ENCODE data around the gene ALK. TPM values are rescaled to one million over a fixed set of nuclear protein-coding genes. Genes with fewer than 3 reads are reported as not detected.

ALK gene
- total RNA-seq, 2 experiments from 2014 or later: not detected

DNA sequence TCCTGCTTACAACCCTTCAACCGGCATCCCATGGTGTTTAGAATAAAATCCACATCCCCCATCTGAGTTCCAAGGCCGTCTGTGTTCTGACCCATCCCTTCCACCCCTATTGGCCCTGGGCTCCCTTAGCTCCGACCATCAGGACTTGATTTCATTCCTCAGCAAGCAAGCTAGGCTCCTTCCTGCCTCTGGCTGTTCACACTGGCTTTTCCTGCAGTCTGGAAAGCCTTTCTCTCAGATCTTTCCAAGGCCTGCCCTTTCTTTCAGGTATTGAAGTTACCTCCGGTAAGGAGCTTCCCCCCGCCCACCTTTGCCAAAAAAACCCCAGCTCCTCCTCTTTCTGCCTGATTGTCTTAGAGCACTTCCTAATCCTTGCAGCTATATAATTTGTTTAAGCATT lies 719.4 kb downstream of the ALK start:
- no peak overlapping the region for H3K4me3 Mint-ChIP-seq
- H3K4me1 Mint-ChIP-seq: peaks cover under 1% of the 10 kb centered on the region
- ATAC-seq (no peak), DNase-seq (no peak)
- H3K36me3 Mint-ChIP-seq: no peaks in the 10 kb centered on the region
- H3K27me3 Mint-ChIP-seq: no peaks in the 10 kb centered on the region
- no peaks in the 10 kb centered on the region for H3K9me3 Mint-ChIP-seq (ENCODE audit: low read depth)
- no peak overlapping the region for H3K27ac Mint-ChIP-seq
- CTCF ChIA-PET: no interaction called here

DNA sequence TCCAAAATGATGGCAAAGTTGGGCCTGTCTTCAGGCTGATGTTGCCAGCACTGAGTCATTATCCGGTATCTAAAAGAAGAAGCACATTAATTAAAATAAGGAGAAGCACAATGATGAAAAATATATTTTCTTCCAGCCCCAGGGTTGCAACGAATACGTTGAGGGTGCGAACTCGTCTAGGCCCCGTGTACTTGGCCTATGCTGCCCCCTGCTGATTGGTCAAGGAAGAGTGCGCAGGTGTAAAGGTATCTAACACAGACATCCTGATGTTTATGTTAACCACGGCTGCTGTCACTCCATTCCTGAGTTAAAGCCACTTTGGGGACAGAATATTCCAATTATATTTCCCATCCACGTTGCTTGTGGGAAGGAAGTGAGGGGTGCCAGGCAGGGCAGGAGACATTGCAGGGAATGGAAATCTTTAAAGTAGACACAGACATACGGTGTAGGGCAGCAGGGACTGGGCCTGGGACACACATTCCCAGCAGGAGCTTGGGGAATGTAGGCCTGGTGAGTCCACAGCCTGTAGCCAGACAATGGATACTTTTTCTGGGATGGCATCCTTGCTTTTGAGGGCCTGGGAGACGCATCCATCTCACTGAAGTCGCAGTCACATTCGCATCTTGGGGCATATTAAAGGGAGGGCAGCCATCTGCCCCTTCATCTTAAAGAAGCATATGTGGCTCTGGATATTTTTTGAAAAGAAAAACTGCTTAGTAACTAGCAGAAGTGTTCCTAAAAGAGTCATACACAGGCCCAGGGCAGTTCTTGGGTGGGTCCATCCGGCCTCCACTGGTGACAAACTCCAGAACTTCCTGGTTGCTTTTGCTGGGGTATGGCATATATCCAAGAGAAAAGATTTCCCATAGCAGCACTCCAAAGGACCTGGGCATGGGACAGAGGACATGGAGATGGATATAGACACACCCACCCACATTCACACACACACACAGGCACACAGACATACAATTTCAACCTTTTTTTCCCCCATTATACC lies 724.3 kb downstream of the ALK start:
- CTCF ChIA-PET: interaction anchor here (0.9 to 1.6 kb wide), 5 partner anchors 163 to 238 kb away, joined by 3 to 10 read pairs (median 4); no protein-coding TSS in a partner anchor
- H3K27me3 Mint-ChIP-seq: no peaks in the 10 kb centered on the region
- DNase-seq (peak; percentile 87), ATAC-seq (peak; percentile 97)
- H3K4me3 Mint-ChIP-seq: no peak overlapping the region
- no peak overlapping the region for H3K27ac Mint-ChIP-seq
- H3K36me3 Mint-ChIP-seq: no peaks in the 10 kb centered on the region
- H3K9me3 Mint-ChIP-seq (ENCODE audit: low read depth): no peaks in the 10 kb centered on the region
- peaks cover 1% of the 10 kb centered on the region for H3K4me1 Mint-ChIP-seq

DNA sequence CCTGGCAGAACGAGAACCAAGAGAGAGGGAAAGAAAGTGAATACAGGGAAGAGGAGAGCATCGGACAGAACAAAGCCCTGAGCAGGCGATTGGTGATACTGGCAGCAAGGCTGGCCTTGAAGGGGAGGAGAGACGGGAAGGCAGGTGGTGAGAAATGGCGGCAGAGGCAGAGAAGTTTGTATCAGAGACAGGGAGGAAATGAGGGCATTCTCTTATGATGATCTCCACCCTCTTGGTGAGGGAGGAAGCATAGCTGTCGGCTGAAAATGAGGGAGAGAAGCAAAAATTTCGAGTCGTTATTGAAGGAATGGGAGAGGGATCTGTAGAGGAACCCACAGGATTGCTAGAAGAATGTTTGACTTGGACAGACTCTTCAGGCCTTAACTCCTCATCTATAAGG lies 725.6 kb downstream of the ALK start:
- Mint-ChIP-seq H3K9me3 (ENCODE audit: low read depth) (no peaks in the 10 kb centered on the region), H3K4me1 (peaks cover 1% of the 10 kb centered on the region), H3K27me3 (no peaks in the 10 kb centered on the region), H3K36me3 (no peaks in the 10 kb centered on the region), H3K4me3 (no peak overlapping the region), H3K27ac (no peak overlapping the region)
- DNase-seq (no peak), ATAC-seq (no peak)
- CTCF ChIA-PET: interaction anchor here (0.9 to 1.5 kb wide), 4 partner anchors 9 to 237 kb away, joined by 3 to 10 read pairs (median 3); no protein-coding TSS in a partner anchor

DNA sequence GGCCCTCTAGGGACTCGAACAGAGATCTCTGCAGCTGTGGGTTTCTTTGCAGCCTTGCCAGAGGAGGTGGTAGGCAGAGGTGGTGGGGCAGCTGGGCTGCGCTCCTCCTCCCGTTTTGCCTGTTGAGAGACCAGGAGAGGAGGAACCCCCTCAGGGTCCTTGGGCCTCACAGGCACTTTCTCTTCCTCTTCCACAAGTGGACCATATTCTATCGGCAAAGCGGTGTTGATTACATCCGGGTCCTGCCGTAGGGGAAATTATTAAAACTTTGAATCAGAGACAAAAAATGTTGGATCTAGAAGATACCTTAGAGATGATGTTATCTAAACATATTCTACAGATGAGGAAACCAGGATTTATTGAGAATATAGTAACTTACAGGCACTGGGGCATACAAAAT lies 727.7 kb downstream of the ALK start:
- H3K36me3 Mint-ChIP-seq: peaks cover 1% of the 10 kb centered on the region
- ATAC-seq (no peak), DNase-seq (no peak)
- CTCF ChIA-PET: interaction anchor here (1.2 to 2.9 kb wide), 3 partner anchors 178 to 235 kb away, joined by 3 to 10 read pairs (median 6); no protein-coding TSS in a partner anchor
- H3K27ac Mint-ChIP-seq: no peak overlapping the region
- no peaks in the 10 kb centered on the region for H3K9me3 Mint-ChIP-seq (ENCODE audit: low read depth)
- no peaks in the 10 kb centered on the region for H3K27me3 Mint-ChIP-seq
- H3K4me1 Mint-ChIP-seq: peaks cover 9% of the 10 kb centered on the region
- no peak overlapping the region for H3K4me3 Mint-ChIP-seq

DNA sequence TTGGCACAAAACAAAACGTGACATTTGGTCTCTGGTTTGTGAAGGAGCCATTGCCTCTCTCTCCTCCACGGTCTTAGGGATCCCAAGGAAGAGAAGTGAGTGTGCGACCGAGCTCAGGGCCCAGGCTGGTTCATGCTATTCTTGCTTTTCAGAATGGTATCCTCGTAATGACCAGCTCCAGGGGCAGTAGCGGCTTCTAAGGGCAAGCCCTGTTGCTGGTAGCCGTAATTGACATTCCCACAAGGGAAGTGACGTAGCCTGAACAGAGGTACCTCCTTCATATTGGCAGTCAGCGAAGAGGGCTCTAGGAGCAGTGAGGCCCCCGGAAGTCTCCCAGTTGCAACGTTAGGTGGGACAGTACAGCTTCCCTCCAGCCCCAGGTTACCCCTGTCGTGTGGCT lies 728.3 kb downstream of the ALK start:
- Mint-ChIP-seq H3K4me3 (no peak overlapping the region), H3K27ac (no peak overlapping the region), H3K27me3 (no peaks in the 10 kb centered on the region), H3K9me3 (ENCODE audit: low read depth) (peaks cover 1% of the 10 kb centered on the region), H3K36me3 (peaks cover 2% of the 10 kb centered on the region), H3K4me1 (peaks cover 10% of the 10 kb centered on the region)
- ATAC-seq: no peak
- CTCF ChIA-PET: interaction anchor here (1.2 to 2.9 kb wide), 2 partner anchors 177 to 234 kb away, joined by 3 to 10 read pairs; no protein-coding TSS in a partner anchor
- no peak for DNase-seq

DNA sequence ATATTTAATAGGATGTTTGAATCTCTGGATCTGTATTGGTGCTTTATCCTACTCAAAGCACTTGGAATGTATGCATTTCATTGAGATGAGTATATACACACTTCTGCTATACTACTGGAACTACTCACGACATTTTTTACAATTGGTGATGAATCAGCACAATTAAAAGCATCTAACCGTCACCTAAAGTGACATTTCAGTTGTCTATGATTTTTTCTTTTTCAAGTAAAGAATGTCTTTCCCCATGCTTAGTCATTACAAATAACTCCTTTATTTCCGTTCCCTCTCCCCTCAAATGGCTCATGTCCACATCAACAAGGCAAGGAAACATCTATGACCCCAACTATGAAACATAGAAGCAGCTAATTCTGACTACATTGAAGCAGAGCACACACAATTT lies 728.9 kb downstream of the ALK start:
- peaks cover 6% of the 10 kb centered on the region for H3K9me3 Mint-ChIP-seq (ENCODE audit: low read depth)
- DNase-seq: no peak
- CTCF ChIA-PET: interaction anchor here (1.2 to 2.9 kb wide), 2 partner anchors 177 to 234 kb away, joined by 3 to 10 read pairs; no protein-coding TSS in a partner anchor
- H3K4me3 Mint-ChIP-seq: no peak overlapping the region
- H3K4me1 Mint-ChIP-seq: peaks cover 10% of the 10 kb centered on the region
- no peak for ATAC-seq
- no peak overlapping the region for H3K27ac Mint-ChIP-seq
- no peaks in the 10 kb centered on the region for H3K27me3 Mint-ChIP-seq
- peaks cover 8% of the 10 kb centered on the region for H3K36me3 Mint-ChIP-seq

DNA sequence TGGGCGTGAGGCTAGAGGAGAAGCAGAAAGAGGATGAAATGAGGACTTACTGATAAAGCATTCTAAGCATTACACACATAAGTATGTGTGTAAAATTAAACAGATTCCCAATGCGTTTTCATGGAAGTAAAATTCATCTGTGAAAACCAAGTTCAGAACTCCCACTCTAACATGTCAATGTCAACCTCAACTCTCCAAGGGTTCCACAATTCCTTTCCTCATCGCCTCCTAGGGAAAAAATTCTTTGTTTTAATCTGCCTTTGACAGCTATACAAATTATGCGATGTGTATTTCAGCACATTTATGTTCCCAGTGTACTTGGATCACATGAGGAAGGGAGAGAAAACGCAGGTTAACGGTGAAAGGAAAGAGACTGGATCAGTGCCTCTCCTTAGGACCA lies 729.6 kb downstream of the ALK start:
- Mint-ChIP-seq H3K4me3 (no peak overlapping the region), H3K4me1 (peaks cover 8% of the 10 kb centered on the region), H3K36me3 (peaks cover 13% of the 10 kb centered on the region), H3K27me3 (no peaks in the 10 kb centered on the region), H3K9me3 (ENCODE audit: low read depth) (peaks cover 6% of the 10 kb centered on the region), H3K27ac (no peak overlapping the region)
- ATAC-seq (no peak), DNase-seq (no peak)
- CTCF ChIA-PET: no interaction called here

DNA sequence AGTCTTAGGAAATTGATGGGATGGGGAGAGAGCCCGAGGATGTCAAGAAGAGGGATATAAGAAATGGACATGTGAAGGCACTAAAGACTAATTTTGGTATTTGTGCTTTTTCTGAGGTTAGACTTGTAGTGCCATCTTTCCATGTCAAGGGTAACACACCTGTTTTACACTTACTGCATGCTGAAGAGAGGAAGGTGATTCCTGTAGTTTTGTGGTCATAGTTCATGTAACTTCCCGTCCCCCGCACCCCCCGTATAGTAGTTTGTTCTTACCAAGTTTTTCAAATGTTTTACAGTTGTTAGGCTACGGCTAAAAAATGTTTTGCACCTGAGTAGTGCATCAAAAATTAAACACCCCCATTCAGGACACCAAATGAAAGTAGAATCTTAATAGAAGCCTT lies 732.3 kb downstream of the ALK start:
- Mint-ChIP-seq H3K27ac (no peak overlapping the region), H3K27me3 (no peaks in the 10 kb centered on the region)
- ATAC-seq: no peak

DNA sequence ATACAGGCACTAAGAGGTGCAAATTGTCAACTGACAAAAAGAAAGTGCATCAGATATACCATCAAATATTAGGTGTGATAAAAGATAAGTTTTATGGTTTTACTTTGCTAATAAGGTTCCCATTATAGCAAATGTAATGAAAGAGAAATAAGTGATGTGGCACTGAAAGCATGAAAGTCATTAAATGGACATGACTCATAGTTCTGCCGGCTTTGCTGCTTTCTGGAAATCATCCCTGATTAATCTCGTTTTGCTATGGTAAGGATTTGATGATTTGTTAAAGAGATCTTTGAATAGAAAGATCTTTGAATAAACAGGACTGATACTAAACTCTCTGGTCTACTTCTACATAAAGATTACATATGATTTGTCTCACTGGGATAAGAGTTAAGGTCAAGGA lies 733.5 kb downstream of the ALK start:
- ATAC-seq: no peak
- Mint-ChIP-seq H3K4me3 (no peak overlapping the region), H3K36me3 (peaks cover 20% of the 10 kb centered on the region), H3K9me3 (ENCODE audit: low read depth) (peaks cover 6% of the 10 kb centered on the region), H3K27me3 (no peaks in the 10 kb centered on the region), H3K4me1 (peaks cover 10% of the 10 kb centered on the region), H3K27ac (no peak overlapping the region)
- CTCF ChIA-PET: no interaction called here
- DNase-seq: no peak

More for the DNA sequence above, 732.3 kb downstream of the ALK start:
- peaks cover 10% of the 10 kb centered on the region for H3K4me1 Mint-ChIP-seq
- peaks cover 20% of the 10 kb centered on the region for H3K36me3 Mint-ChIP-seq
- no peak for DNase-seq
- CTCF ChIA-PET: no interaction called here
- peaks cover 6% of the 10 kb centered on the region for H3K9me3 Mint-ChIP-seq (ENCODE audit: low read depth)
- H3K4me3 Mint-ChIP-seq: no peak overlapping the region

DNA sequence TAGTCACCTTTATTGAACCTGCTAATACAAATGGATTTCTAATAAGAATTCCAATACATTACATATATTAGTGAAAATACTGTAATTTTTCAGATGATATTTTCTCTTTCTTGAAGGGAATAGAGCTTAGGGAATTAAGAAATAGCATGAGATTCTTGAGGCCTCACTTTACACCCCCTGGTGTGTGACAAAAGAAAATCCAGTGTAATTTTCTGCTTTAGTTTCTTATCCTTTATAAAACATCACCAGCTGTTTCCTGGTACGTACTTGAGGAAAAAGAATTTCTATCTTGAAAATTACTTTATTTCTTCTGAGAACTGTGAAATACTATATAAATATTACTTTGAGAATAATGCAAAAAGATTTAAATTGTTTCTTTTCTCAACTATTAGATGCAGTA lies 734.6 kb downstream of the ALK start:
- no peak for ATAC-seq
- DNase-seq: no peak
- H3K9me3 Mint-ChIP-seq (ENCODE audit: low read depth): peaks cover 6% of the 10 kb centered on the region
- CTCF ChIA-PET: interaction anchor here (1.0 to 1.3 kb wide), 3 partner anchors 9 to 228 kb away, joined by 3 to 4 read pairs (median 4); no protein-coding TSS in a partner anchor
- no peak overlapping the region for H3K4me3 Mint-ChIP-seq
- no peak overlapping the region for H3K27ac Mint-ChIP-seq
- H3K4me1 Mint-ChIP-seq: peaks cover 10% of the 10 kb centered on the region
- peaks cover 24% of the 10 kb centered on the region for H3K36me3 Mint-ChIP-seq
- no peaks in the 10 kb centered on the region for H3K27me3 Mint-ChIP-seq

DNA sequence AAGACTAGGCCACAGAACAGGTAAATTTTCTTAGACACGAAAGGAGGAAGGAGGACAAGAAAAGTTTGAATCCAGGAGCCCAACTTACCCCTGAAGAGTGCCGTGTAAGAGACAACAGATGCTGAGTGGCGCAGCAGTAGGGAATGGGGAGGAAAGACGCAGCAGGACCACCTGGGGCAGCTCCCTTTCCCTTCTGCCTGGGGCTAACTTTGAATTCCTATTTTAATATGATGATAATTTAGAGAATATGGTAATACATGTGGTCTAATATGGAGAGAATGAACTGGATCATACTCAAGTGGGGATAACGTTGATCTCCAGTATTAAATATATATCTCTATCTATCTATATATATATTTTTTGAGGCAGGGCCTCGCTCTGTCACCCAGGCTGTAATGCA lies 736.9 kb downstream of the ALK start:
- H3K36me3 Mint-ChIP-seq: peaks cover 24% of the 10 kb centered on the region
- DNase-seq (no peak), ATAC-seq (no peak)
- no peak overlapping the region for H3K27ac Mint-ChIP-seq
- peaks cover 6% of the 10 kb centered on the region for H3K9me3 Mint-ChIP-seq (ENCODE audit: low read depth)
- no peak overlapping the region for H3K4me3 Mint-ChIP-seq
- H3K4me1 Mint-ChIP-seq: peaks cover 10% of the 10 kb centered on the region
- H3K27me3 Mint-ChIP-seq: no peaks in the 10 kb centered on the region
- CTCF ChIA-PET: no interaction called here

DNA sequence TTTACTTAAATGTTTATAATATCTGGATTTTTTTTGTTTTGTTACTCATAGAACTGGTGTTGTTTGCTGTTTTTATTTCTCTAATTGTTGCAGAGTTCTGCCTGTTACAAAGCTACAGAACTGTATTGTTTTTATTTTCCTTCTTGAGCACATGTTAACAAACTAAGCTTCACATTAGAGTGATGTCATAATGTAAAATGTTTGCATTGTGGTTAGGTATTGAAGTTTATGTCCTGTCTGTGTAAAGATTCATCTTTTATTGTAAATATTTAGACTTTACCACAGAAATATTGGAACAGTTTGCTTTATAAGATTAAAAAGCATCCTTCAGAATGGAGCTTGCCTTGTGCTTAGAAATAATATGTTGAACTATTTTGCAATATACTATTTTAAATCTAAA lies 738.5 kb downstream of the ALK start:
- no peak for ATAC-seq
- H3K27ac Mint-ChIP-seq: no peak overlapping the region
- peaks cover 2% of the 10 kb centered on the region for H3K4me1 Mint-ChIP-seq
- no peak overlapping the region for H3K4me3 Mint-ChIP-seq
- peaks cover 21% of the 10 kb centered on the region for H3K36me3 Mint-ChIP-seq
- H3K9me3 Mint-ChIP-seq (ENCODE audit: low read depth): peaks cover 3% of the 10 kb centered on the region
- DNase-seq: no peak
- no peaks in the 10 kb centered on the region for H3K27me3 Mint-ChIP-seq
- CTCF ChIA-PET: no interaction called here

DNA sequence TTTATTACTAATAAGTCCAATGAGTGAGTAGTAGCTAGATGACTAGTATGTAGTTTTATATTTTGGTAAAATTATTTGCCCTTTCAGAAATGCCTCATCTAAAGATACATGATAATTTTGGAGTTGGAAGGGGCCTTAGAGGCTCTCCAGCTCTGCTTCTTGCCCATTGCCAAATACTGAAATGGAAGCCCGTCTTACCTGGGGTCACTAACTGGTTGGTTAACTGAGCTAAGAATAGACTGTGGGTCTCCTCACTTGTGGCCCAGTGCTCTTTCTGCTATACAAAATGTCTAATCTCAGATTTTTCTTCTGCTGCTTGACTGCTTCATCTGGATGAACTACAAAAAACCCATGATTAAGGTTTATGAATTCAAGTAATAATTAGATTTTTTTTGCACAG lies 739.1 kb downstream of the ALK start:
- Mint-ChIP-seq H3K27me3 (no peaks in the 10 kb centered on the region), H3K9me3 (ENCODE audit: low read depth) (no peaks in the 10 kb centered on the region), H3K36me3 (peaks cover 16% of the 10 kb centered on the region), H3K4me1 (peaks cover 2% of the 10 kb centered on the region), H3K4me3 (no peak overlapping the region), H3K27ac (no peak overlapping the region)
- CTCF ChIA-PET: interaction anchor here (1.0 to 1.7 kb wide), 2 partner anchors 223 to 323 kb away, joined by 3 to 5 read pairs; no protein-coding TSS in a partner anchor
- DNase-seq (no peak), ATAC-seq (no peak)

DNA sequence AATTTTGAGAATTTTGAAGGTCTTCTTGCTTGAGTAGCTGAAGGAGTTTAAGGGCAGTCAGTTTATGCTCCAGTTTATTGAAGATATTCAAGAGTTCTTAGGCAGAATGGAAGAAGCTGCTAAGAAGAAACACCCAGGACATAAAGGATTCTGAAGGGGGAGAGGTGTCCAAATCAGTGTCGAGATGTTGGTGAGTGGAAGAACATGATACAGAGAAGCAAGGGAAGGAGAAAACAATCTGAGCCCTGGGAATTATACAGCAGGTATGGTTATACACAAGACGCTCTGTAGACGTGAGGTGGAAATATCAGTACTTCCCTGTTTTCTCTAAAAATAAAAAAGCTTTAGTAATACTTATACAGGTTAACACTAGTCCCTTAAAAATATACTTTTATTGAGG lies 746.0 kb downstream of the ALK start:
- Mint-ChIP-seq H3K4me3 (no peak overlapping the region), H3K27ac (no peak overlapping the region), H3K27me3 (no peaks in the 10 kb centered on the region), H3K9me3 (ENCODE audit: low read depth) (no peaks in the 10 kb centered on the region), H3K4me1 (no peaks in the 10 kb centered on the region), H3K36me3 (peaks cover 24% of the 10 kb centered on the region)
- no peak for ATAC-seq
- CTCF ChIA-PET: no interaction called here
- DNase-seq: no peak

Data from activated CD8-positive, alpha-beta memory T cell treated with anti-CD3 and anti-CD28 coated beads, Interleukin-2, amount 10 ng/mL, durations not matched to agents 7 days and 5 days (primary cell).